Fibroblast of pulmonary artery (primary cell): ENCODE data around the gene PDPK1.
"Not testable (repeated sequence)": the region's sequence is repeated elsewhere in the genome, so short reads cannot be mapped to it uniquely, and the experiment has no call there.

Source experiments
- DNase-seq: peaks from one replicate; pipeline ENCODE4 v3.0.0-alpha.2; 2010; ENCODE audit warnings: low read depth
- H3K4me3 ChIP-seq: replicated peaks from 2 replicates; pipeline ENCODE4 v1.5.1; 2011; ENCODE audit warnings: low read depth, mild to moderate bottlenecking, control low read depth, low read length, moderate library complexity
- TF ChIP-seq, protein P1 (sequence below): IDR thresholded peaks from 2 replicates; pipeline ENCODE4 v1.5.1; 2011; ENCODE audit warnings: mild to moderate bottlenecking, control low read depth, low read length, inconsistent platforms; ENCODE audit errors: missing control alignments

Gene PDPK1

DNA sequence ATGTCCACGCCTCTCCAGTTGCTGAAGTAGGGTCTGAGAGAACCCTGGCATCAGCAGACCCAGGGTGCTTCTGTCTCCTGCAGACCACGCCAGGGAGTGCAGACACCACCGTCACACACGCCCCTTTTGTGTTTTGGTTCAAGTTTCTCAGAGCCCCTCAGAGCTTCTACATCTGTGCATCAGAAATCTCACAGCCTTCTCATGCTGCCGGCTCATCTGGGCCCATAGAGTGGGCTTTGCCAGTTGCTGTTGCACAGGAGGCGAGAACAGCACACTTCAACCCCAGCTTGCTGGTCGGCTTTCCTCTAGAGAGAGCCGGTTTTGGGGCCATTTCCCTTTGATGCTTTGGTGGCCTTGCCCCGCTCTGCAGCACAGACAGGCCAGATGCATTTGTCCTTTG is 60.9 kb downstream of the PDPK1 start:
- DNase-seq = no peak
- TF ChIP-seq, protein P1, sequence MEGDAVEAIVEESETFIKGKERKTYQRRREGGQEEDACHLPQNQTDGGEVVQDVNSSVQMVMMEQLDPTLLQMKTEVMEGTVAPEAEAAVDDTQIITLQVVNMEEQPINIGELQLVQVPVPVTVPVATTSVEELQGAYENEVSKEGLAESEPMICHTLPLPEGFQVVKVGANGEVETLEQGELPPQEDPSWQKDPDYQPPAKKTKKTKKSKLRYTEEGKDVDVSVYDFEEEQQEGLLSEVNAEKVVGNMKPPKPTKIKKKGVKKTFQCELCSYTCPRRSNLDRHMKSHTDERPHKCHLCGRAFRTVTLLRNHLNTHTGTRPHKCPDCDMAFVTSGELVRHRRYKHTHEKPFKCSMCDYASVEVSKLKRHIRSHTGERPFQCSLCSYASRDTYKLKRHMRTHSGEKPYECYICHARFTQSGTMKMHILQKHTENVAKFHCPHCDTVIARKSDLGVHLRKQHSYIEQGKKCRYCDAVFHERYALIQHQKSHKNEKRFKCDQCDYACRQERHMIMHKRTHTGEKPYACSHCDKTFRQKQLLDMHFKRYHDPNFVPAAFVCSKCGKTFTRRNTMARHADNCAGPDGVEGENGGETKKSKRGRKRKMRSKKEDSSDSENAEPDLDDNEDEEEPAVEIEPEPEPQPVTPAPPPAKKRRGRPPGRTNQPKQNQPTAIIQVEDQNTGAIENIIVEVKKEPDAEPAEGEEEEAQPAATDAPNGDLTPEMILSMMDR = no peak
- H3K4me3 ChIP-seq = no peak overlapping the region

DNA sequence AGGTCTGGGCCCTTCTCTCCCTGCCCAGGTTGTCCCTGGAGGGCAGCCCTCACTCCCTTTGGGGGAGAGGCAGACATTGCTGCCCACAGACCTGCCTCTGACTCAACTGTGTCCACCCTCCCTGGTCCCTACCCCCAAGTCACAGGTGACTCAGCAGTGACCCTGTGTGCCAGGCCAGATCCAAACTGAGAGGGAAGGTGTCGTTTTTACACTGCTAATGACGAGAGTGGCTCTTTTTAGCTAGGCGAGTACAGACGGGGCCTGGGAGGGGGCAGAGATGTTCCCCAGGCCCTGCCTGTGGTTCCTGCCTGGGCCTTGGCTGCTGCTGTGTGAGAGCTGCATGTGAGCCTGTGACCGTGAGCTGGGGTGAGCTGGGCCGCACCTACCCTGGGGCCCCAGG is 61.3 kb downstream of the PDPK1 start:
- not testable (repeated sequence) for H3K4me3 ChIP-seq, DNase-seq

DNA sequence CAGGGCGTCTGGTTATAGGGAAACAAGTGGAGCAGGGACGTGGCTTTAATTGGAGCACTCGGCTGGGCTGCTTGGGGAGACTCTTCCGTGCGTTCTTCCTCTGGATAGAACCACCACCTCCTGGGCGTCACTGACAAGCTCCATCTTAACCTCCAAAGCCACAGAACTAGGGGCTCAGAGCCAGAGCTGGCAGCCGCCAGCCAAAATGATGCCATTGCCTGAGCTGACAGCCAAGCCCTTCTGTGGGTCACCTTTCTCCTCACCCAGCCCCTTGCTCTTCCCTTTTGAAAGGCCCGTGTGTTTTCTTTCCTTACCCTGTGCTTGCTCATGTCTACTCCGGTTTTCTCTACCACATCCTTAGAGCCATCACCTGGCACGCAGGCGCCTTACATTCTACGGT is 62.0 kb downstream of the PDPK1 start:
- not testable (repeated sequence) for DNase-seq

DNA sequence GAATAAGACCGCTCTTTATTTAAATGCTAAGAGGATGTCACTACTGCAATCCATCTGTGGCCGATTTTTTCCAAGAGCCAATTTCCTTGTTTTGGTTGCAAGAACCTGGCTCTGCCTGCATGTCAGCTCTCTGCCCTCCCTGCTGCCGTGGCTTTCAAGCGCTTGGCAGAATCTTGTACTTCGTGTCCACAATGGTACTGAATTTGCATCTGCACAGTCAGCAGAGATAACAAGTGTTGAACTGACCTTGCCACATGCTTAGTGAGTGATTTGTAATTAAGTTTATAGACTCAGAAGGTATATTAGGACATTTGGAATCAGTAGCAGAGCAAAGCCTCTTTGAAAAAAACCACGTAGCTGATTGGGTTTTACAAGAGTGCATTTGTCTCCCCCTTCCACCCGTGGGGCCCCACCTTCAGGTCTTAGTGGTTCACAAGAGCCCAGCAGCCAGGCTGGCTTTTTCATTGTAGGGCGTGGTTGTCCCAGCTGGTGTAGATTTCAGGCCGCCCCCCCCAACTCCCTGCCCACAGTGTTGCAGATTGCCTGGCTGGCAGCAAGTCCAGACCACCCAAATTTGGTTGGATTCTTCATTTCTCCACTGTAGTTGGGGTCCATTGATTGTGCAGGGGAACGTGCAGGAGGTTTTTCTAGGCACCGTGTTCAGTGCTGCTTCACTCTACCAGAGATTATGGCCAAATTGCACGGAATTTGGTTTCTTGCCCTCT is 63.6 kb downstream of the PDPK1 start:
- H3K4me3 ChIP-seq, DNase-seq: not testable (repeated sequence)

More for the DNA sequence above, 62.0 kb downstream of the PDPK1 start:
- not testable (repeated sequence) for H3K4me3 ChIP-seq

DNA sequence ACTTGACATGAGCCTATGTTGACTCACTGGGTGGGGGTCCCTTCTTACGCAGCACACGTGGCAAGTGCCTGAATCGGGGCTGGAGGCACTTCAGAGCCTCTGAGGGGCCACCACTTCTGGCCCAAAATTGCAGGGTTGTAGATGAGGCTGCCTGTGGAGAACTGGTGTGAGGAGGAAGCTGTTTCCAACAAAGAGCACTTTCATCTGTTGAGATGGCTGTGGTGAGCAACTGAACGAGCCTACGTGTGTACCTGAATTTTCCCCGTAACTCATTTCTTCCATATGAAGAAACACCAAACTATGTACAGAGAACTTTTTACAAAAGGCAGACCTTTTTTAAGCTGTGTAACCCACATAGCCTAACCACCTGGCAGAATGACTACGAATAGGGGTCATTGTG is 64.4 kb downstream of the PDPK1 start:
- DNase-seq, H3K4me3 ChIP-seq: not testable (repeated sequence)

DNA sequence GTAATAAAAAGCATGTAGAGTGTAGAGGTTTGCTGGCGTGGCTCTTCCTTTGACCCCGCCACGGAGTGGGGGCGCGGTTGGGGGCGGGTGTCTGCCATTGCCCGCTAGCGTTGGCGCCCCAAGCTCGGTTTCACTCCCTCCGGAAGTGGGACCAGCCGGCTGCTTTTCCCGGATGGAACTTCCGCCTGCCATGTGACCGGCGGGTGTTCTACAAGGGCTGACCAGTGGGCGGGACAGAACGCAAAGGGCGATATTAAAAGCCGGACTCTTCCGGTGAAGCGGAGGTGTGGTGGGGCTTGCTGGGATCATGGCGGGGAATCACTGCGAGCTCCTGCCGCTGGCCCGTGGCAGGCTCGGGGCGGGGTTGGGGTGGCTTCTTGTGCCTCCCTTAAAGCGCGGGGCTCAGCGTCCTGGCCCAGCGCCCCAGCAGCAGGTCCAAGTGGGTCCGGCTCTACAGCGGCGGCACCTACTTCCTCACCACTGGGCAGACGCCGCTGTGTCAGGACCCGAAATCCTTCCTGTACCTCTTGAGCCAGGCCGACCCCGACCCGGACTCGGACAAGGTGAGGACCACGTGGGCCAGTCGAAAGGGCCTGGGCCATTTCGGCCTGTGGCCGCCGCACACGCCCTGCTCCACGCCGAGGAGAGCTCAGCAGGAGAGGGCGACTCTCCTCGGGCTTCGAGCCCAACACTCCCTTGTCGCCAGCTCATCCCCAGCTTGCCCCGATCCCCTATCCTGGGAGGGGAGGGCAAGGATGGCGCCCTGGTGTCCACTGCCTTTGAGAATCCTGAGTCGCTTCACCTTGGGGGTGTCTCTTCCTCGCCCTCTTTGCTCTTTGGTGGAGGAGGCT is 65.6 kb downstream of the PDPK1 start:
- peak; percentile 97 for DNase-seq
- H3K4me3 ChIP-seq = peak overlapping the region; percentile 96
- TF ChIP-seq, protein P1 = no peak

DNA sequence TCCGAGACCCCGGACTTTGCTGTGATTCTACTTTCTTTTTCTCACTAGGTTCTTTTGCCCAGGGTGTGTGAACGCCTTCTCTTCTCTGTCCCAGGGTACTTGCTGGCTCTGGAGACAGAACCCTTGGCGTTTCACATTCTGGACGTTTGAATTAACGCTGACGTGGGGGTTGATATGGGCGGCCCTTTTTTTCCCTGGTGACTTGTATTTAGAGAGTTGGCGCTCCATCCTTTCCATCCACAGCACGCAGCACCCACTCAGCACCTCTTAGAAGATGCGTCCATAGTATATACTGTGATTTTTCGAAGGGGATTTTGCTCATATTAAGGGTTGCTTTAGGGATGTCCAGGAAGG is 66.2 kb downstream of the PDPK1 start:
- DNase-seq = peak; percentile 16
- peak overlapping the region; percentile 96 for H3K4me3 ChIP-seq

DNA sequence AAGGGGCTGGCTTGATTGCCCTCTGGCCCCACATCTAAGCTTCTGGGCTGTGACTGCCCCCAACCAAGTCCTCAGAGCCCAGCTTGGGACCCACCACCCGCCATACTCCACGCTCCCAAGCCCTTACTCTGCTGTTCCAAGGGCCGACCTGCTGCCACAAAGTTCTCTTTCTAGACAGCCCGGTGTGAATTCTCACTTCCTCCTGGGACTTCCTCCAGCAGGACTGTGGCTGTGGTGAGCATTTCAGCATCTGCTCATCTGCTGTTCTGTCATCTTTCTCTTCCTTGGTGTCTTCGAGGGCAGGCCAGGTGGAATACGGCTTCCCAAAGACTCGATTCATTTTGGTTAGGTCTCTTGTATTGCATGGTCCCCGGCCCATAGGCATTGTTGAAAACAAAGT is 69.0 kb downstream of the PDPK1 start:
- not testable (repeated sequence) for DNase-seq, H3K4me3 ChIP-seq

DNA sequence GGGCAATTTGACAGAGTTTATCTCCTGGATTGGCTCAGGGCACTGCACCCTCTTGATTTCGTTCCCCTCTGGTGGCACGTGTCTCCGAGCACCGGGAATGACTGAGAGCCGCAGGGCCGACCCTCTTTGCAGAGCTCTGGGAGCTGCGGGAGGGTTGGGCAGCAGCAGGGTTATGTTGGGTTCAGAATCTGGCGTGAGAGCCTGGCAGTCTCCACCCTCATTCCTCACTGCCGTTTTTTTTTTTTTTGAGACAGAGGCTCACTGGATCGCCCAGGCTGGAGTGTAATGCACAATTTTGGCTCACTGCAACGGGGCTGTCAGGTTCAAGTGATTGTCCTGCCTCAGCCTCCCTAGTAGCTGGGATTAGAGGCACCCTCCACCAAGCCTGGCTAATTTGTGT is 71.5 kb downstream of the PDPK1 start:
- not testable (repeated sequence) for DNase-seq, H3K4me3 ChIP-seq

DNA sequence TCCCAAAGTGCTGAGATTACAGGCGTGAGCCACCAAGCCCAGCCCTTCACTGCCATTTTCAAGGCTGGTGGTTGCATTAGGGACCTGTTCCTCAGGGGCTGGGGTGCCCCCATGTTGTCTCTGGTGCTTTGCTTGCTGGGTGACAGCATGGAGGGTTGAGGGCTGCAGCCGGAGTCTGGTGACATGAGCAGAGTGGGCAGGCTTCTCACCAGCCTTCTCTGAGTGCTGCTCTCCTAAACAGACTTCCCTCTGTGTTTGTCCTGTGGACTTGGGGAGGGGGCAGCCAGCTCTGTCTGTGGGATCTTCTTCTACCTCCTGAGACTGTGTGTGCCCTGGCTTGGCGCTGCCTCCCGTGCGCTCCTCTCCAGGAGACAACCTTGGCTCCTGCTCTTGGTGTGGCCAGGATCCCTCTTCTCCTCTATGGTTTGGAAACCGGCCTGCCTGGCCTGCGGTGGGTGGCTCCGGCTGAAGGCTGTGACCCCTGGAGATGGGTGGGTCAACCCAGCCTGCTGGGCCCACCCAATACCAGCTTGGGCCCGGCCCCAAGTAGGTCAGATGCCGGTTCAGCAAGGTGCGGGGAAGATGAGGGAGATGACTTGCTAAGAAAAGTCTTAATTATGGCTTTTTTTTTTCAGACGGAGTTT is 72.1 kb downstream of the PDPK1 start:
- no peak overlapping the region for H3K4me3 ChIP-seq
- DNase-seq = no peak
- TF ChIP-seq, protein P1 = no peak
